Karpas-422 (cell line): ENCODE data around the gene EPC2. TPM values are rescaled to one million over a fixed set of nuclear protein-coding genes. Genes with fewer than 3 reads are reported as not detected.

Source experiments
- DNase-seq: peaks from one replicate; pipeline ENCODE4 v3.0.0-alpha.2; 2015
- H2AFZ ChIP-seq: fragments of 200-600 bp; sonication (generic); 2 replicates; pipeline ENCODE4 v1.6.1; 2014; ENCODE audit warnings: antibody characterized with exemption, low read length, mixed read lengths
- H3K27ac ChIP-seq: fragments of 200-600 bp; sonication (generic); 2 replicates; pipeline ENCODE4 v1.5.1; 2014; ENCODE audit warnings: mild to moderate bottlenecking, low read length, moderate library complexity
- H3K27me3 ChIP-seq: fragments of 200-600 bp; sonication (generic); 2 replicates; pipeline ENCODE4 v1.6.1; 2014; ENCODE audit warnings: low read length, mixed read lengths
- H3K36me3 ChIP-seq: fragments of 200-600 bp; sonication (generic); 2 replicates; pipeline ENCODE4 v1.6.1; 2014; ENCODE audit warnings: low read length, mixed read lengths; ENCODE audit not compliant: insufficient read depth
- H3K4me1 ChIP-seq: fragments of 200-600 bp; sonication (generic); 2 replicates; pipeline ENCODE4 v1.6.1; 2014; ENCODE audit warnings: mild to moderate bottlenecking, low read length, mixed read lengths
- H3K4me2 ChIP-seq: fragments of 200-600 bp; sonication (generic); 2 replicates; pipeline ENCODE4 v1.6.1; 2014; ENCODE audit warnings: low read length, low read depth, mild to moderate bottlenecking; ENCODE audit not compliant: poor library complexity, severe bottlenecking
- H3K4me3 ChIP-seq: fragments of 200-600 bp; sonication (generic); 2 replicates; pipeline ENCODE4 v1.5.1; 2014; ENCODE audit warnings: mild to moderate bottlenecking, antibody characterized with exemption, low read length, mixed read lengths
- H3K79me2 ChIP-seq: fragments of 200-600 bp; sonication (generic); 2 replicates; pipeline ENCODE4 v1.6.1; 2014; ENCODE audit warnings: mild to moderate bottlenecking, low read length, mixed read lengths
- H3K9ac ChIP-seq: fragments of 200-600 bp; sonication (generic); 2 replicates; pipeline ENCODE4 v1.6.0; 2014; ENCODE audit warnings: low read length
- H3K9me2 ChIP-seq: fragments of 200-600 bp; sonication (generic), shearing (Covaris generic); replicated peaks from 2 replicates; pipeline ENCODE4 v1.6.0; 2014; ENCODE audit warnings: mild to moderate bottlenecking, low read length, moderate library complexity; ENCODE audit not compliant: insufficient read depth
- H3K9me3 ChIP-seq: fragments of 300-700, 200-600 bp; sonication (generic); 2 replicates; pipeline ENCODE4 v1.6.1; 2014; ENCODE audit warnings: low read length, mixed read lengths
- H4K20me1 ChIP-seq: fragments of 200-600 bp; sonication (generic); 2 replicates; pipeline ENCODE4 v1.6.1; 2014; ENCODE audit warnings: mild to moderate bottlenecking, antibody characterized with exemption, low read length, low read depth; ENCODE audit not compliant: insufficient read depth
- total RNA-seq: library from RNA; depleted of rRNA; stranded (reverse); fragments of >200 nt; shearing (Covaris generic); gene quantifications from 2 replicates; pipeline ENCODE4 v1.2.3, GENCODE V29; 2014; ENCODE audit warnings: low replicate concordance

The EPC2 gene
- total RNA-seq, 1 experiment from 2014 or later = 30.3 TPM

- H3K4me2 ChIP-seq = no peak overlapping the region
- no peaks in the 10 kb centered on the region for H3K4me1 ChIP-seq
- no peaks in the 10 kb centered on the region for H3K79me2 ChIP-seq
- DNase-seq = no peak
- H3K36me3 ChIP-seq = peaks cover 2% of the 10 kb centered on the region; the same call in 1 of the 2 replicates
- H4K20me1 ChIP-seq = no peaks in the 10 kb centered on the region
- H3K27me3 ChIP-seq = no peaks in the 10 kb centered on the region
- H3K9me3 ChIP-seq = no peaks in the 10 kb centered on the region
- no peak overlapping the region for H2AFZ ChIP-seq
- no peak overlapping the region for H3K27ac ChIP-seq
- no peaks in the 10 kb centered on the region for H3K9me2 ChIP-seq
- no peak overlapping the region for H3K4me3 ChIP-seq
- no peak overlapping the region for H3K9ac ChIP-seq
Observed at GRCh38 chr2:148794558-148794957, 150.0 kb downstream of the EPC2 start.

GRCh38 chr2:148796735-148797512 lies 152.4 kb downstream of the EPC2 start:
- Histone ChIP-seq H3K4me1 (no peaks in the 10 kb centered on the region), H2AFZ (no peak overlapping the region), H3K27me3 (no peaks in the 10 kb centered on the region), H3K27ac (no peak overlapping the region), H4K20me1 (no peaks in the 10 kb centered on the region), H3K36me3 (no peaks in the 10 kb centered on the region), H3K79me2 (no peaks in the 10 kb centered on the region), H3K9me2 (no peaks in the 10 kb centered on the region), H3K9me3 (no peaks in the 10 kb centered on the region), H3K9ac (no peak overlapping the region), H3K4me3 (no peak overlapping the region), H3K4me2 (no peak overlapping the region)
- no peak for DNase-seq

DNA sequence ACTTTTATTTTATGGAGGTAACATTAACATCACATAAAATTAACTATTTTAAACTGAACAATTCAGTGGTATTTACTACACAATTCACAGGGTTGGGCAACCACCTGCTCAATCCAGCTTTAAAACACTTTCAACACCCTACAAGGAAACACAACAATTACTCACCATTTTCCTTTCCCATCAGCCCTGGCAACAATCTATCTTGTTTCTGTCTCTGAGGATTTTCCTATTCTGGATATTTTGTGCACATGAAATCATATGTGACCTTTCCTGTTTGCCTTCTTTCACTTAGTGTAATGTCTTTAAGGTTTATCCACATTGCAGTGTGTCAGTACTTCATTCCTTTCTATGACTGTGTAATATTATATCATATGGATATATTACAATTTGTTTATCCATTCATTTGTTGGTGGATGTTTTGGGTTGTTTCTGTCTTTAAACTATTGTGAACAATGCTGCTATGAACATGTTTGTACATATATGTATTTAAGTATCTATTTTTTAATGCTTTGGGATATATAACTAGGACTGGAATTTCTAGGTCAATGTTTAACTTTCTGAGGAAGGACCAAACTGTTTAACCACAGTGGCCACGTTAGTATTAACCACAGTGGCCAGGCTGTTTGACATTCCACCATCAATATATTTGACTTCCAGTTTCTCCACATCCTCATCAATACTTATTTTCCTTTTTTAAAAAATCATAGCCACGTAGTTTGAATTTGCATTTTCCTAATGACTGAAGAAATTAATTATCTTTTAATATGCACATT lies 158.1 kb downstream of the EPC2 start:
- no peak overlapping the region for H3K4me3 ChIP-seq
- no peak overlapping the region for H3K4me2 ChIP-seq
- H3K36me3 ChIP-seq = no peaks in the 10 kb centered on the region
- no peaks in the 10 kb centered on the region for H3K4me1 ChIP-seq
- no peak overlapping the region for H3K9ac ChIP-seq
- H4K20me1 ChIP-seq = no peaks in the 10 kb centered on the region
- no peak overlapping the region for H2AFZ ChIP-seq
- H3K9me2 ChIP-seq = no peaks in the 10 kb centered on the region
- no peak overlapping the region for H3K27ac ChIP-seq
- no peak for DNase-seq
- no peaks in the 10 kb centered on the region for H3K79me2 ChIP-seq
- no peaks in the 10 kb centered on the region; the same call in 1 of the 2 replicates for H3K27me3 ChIP-seq
- H3K9me3 ChIP-seq = no peaks in the 10 kb centered on the region

GRCh38 chr2:148810081-148810480 lies 165.5 kb downstream of the EPC2 start:
- Histone ChIP-seq H3K9me3 (no peaks in the 10 kb centered on the region), H3K4me2 (no peak overlapping the region), H3K9me2 (no peaks in the 10 kb centered on the region), H3K36me3 (no peaks in the 10 kb centered on the region), H4K20me1 (no peaks in the 10 kb centered on the region), H3K9ac (no peak overlapping the region), H3K27ac (no peak overlapping the region), H3K27me3 (no peaks in the 10 kb centered on the region), H3K4me3 (no peak overlapping the region), H3K79me2 (no peaks in the 10 kb centered on the region), H3K4me1 (peaks cover 9% of the 10 kb centered on the region), H2AFZ (no peak overlapping the region)
- no peak for DNase-seq

DNA sequence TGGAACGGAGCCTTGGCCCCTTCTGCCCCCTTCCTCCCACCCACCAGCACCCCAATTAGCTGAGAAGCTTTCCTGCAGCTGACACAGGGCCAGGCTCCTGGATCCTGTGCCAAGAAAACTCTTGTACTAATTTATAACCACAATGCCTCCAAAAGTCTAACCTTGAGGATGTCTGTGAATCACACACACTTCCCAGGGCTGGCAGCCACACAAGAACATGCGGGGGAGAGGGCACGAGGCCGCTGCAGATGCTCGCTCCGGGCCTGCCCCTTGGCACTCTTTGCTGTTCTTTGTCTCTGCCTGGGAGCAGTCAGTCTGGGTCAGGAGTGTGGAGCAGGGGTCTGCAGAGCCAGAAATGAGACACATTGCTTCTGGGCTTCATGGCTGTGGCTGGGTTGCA lies 167.8 kb downstream of the EPC2 start:
- Histone ChIP-seq H3K9me3 (no peaks in the 10 kb centered on the region), H3K4me2 (no peak overlapping the region), H4K20me1 (no peaks in the 10 kb centered on the region), H3K27ac (no peak overlapping the region), H3K9me2 (no peaks in the 10 kb centered on the region), H3K9ac (no peak overlapping the region), H3K4me1 (peaks cover 11% of the 10 kb centered on the region), H3K27me3 (no peaks in the 10 kb centered on the region), H2AFZ (no peak overlapping the region), H3K4me3 (no peak overlapping the region), H3K79me2 (no peaks in the 10 kb centered on the region), H3K36me3 (no peaks in the 10 kb centered on the region)
- no peak for DNase-seq

DNA sequence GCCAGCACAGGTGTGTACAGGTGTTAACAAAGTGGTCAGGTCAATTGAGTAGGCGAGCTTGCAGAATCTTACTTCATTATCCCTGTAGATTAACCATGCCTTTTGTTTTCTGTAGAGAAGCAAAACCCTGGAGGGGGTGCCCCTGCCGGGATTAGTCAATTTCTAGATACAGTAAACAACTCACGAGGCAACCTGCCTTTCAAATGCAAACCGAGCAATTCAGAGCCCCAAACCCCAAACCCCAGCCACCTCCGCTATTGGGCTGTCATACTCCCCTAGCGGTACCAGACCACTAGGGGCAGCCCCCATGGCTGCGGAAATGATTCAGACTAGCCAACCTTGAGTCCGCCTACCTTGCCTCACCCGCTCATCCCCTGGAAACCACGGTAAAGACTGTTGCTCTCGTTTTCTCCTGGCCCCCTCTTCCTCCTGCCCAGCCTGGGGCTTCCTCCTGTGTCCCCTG lies 169.1 kb downstream of the EPC2 start:
- Histone ChIP-seq H3K27me3 (no peaks in the 10 kb centered on the region), H3K4me3 (peak overlapping the region; percentile 40; the same call in 1 of the 2 replicates), H4K20me1 (no peaks in the 10 kb centered on the region), H3K79me2 (no peaks in the 10 kb centered on the region), H3K4me2 (peak overlapping the region; percentile 65), H3K9ac (peak overlapping the region; percentile 37; the same call in 1 of the 2 replicates), H3K4me1 (peaks cover 12% of the 10 kb centered on the region), H3K27ac (no peak overlapping the region), H3K9me2 (no peaks in the 10 kb centered on the region), H2AFZ (peak overlapping the region; percentile 97), H3K9me3 (no peaks in the 10 kb centered on the region), H3K36me3 (no peaks in the 10 kb centered on the region)
- DNase-seq = peak; percentile 81

- H3K9ac ChIP-seq = peak overlapping the region; percentile 37; the same call in 1 of the 2 replicates
- H3K4me2 ChIP-seq = peak overlapping the region; percentile 65
- no peak overlapping the region for H3K27ac ChIP-seq
Observed at GRCh38 chr2:148814143-148814859, 169.8 kb downstream of the EPC2 start.

More at GRCh38 chr2:148814143-148814859, 169.8 kb downstream of the EPC2 start:
- no peaks in the 10 kb centered on the region for H3K9me3 ChIP-seq
- no peak for DNase-seq
- H3K4me3 ChIP-seq = peak overlapping the region; percentile 40; the same call in 1 of the 2 replicates
- peaks cover 12% of the 10 kb centered on the region for H3K4me1 ChIP-seq
- peak overlapping the region; percentile 97 for H2AFZ ChIP-seq
- H3K9me2 ChIP-seq = no peaks in the 10 kb centered on the region
- no peaks in the 10 kb centered on the region for H3K79me2 ChIP-seq
- H4K20me1 ChIP-seq = no peaks in the 10 kb centered on the region
- no peaks in the 10 kb centered on the region for H3K27me3 ChIP-seq
- no peaks in the 10 kb centered on the region for H3K36me3 ChIP-seq
